GM19452 (cell line): ENCODE measurements around the gene VAT1L.

Experiments used
- ATAC-seq: cut with Tn5 transposase; IDR thresholded peaks from one replicate; pipeline ENCODE4 v1.9.1; 2021; ENCODE audit not compliant: unreplicated experiment

VAT1L gene

GRCh38 chr16:77788181-77789084 lies at the start of gene VAT1L:
VAT1L (plus strand) TSS chr16:77788564; CDS start chr16:77788683, 119 bp downstream.
- no peak for ATAC-seq

- ATAC-seq: no peak
Observed at GRCh38 chr16:77738706-77739558, 49.4 kb upstream of the VAT1L start.

- ATAC-seq: no peak
Observed at GRCh38 chr16:77739559-77739892, 48.8 kb upstream of the VAT1L start.

DNA sequence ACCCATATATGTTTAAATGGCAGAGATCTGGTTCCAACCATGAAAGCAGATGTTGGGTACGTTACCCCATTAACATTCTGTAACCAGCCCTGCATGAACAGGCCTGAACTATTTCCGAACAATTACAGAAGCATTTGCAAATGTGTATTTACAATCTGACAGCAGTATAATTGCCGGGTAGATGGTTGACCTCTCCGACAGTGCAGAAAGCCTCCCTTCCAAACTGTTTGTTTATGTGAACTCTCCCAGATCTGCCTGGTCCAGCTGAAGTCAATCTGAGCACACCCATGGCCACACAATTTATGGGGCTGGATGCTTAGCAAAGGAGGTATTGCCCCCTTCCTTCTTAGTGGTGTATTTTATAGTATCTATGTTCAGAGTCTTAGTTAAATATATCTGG lies 44.2 kb upstream of the VAT1L start:
- ATAC-seq: no peak

DNA sequence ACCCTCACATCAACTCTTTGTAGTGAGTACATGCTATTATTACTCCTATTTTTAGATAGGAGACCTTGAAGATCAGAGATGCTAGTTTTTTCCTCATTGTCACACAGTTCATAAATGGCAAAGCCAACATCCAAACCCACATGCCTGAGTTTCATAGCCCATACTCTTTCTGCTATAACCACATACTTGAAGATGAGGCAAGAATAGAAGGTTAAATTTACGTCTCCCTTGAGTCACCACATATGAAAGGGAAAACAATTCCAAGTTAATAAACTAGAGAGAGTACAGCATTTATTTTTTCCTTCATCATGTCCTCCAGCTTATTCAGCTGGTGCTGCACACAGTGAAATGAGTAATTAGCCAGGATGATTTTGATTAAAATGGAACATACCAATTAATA lies 42.4 kb upstream of the VAT1L start:
- no peak for ATAC-seq

GRCh38 chr16:77748421-77749005 lies 39.9 kb upstream of the VAT1L start:
- no peak for ATAC-seq

DNA sequence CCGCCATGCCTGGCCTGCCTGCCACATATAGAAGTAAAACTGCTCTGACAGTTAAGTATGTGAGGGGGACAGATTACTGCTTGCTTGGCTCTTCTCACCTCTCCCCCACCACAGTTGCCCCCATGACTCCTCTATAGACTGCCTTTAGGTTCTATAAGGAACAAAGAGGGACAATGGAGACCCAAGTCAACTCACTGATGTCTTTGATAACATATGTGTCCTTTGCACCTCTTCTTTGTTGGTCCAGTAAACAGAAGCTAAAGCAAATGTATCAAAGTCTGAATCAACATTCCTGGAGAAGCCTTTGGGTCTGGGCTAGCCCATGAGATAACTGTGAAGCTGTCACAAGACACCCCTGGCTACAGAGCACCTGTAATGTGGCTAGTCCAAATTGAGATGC lies 38.9 kb upstream of the VAT1L start:
- no peak for ATAC-seq

- ATAC-seq: no peak
Observed at GRCh38 chr16:77758046-77758445, 30.3 kb upstream of the VAT1L start.

GRCh38 chr16:77758508-77758907 lies 29.9 kb upstream of the VAT1L start:
- ATAC-seq: no peak

GRCh38 chr16:77759201-77759600 lies 29.2 kb upstream of the VAT1L start:
- no peak for ATAC-seq

- no peak for ATAC-seq
Observed at GRCh38 chr16:77759821-77760220, 28.5 kb upstream of the VAT1L start.

- no peak for ATAC-seq
Observed at GRCh38 chr16:77760800-77761199, 27.6 kb upstream of the VAT1L start.

GRCh38 chr16:77761204-77761603 lies 27.2 kb upstream of the VAT1L start:
- ATAC-seq: no peak

- no peak for ATAC-seq
Observed at GRCh38 chr16:77762262-77762661, 26.1 kb upstream of the VAT1L start.

DNA sequence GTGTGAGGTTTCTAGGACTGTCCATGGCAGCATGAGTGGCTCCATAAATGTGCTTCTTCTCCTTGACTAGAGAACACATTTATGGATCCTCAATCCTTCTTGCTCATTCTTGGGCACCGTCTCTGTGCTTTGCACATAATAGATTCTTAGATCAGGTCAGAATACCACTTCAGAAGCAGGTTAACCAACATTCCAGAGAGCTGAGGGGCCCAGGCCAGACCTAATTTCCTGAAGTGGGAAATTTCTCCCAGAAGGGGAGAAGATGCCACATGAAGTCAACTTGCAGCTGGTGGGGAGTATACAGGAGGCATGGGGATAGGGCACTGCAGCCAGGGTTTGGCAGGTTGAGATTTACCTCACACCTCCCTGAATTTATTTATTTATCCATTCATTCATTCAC lies 24.4 kb upstream of the VAT1L start:
- ATAC-seq: no peak

DNA sequence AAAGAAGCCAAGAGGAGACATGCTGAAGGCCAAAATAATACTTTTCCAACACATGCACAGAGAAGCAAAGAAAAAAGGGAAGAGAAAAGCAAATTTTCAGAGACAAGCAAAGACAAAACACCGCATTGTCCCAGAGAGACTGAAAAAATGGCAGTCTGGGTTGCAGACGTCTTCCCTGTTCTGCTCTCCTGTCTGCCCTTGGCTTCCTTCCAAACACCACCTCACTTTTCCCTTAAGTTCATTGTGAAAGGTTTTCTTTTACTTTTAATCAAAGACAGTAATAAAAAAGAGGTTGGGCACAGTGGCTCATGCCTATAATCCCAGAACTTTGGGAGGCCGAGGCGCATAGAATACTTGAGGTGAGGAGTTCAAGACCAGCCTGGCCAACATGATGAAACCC lies 21.2 kb upstream of the VAT1L start:
- no peak for ATAC-seq

- ATAC-seq: no peak
Observed at GRCh38 chr16:77767826-77768225, 20.5 kb upstream of the VAT1L start.

- ATAC-seq: no peak
Observed at GRCh38 chr16:77775911-77776909, 12.2 kb upstream of the VAT1L start.

- no peak for ATAC-seq
Observed at GRCh38 chr16:77777745-77778144, 10.6 kb upstream of the VAT1L start.

GRCh38 chr16:77780378-77780837 lies 8.0 kb upstream of the VAT1L start:
- no peak for ATAC-seq
